Panc1 (cell line): ENCODE measurements around the gene ITM2A. TPM values are rescaled to one million over a fixed set of nuclear protein-coding genes. Genes with fewer than 3 reads are reported as not detected.

Source experiments
- ATAC-seq: fragments of 200-7000 bp; cut with Tn5 transposase; 2 replicates; pipeline ENCODE4 v1.9.1; 2020; ENCODE audit warnings: mild to moderate bottlenecking, moderate library complexity
- BruUV-seq: library from RNA; stranded (reverse); fragments of 400-500 nt; replicated peaks from 2 replicates; lab custom pipeline; 2021; lab: Mats Ljungman, UMichigan
- CTCF ChIA-PET: fragments of 300-600 bp; sonication (Branson Sonifier 250); formaldehyde crosslinking; loops from one replicate; lab custom pipeline; 2022; ENCODE audit warnings: antibody characterized with exemption; lab: Charles Lee
- POLR2A ChIA-PET: fragments of 300-600 bp; sonication (Branson Sonifier 250); formaldehyde crosslinking; loops from one replicate; lab custom pipeline; 2022; ENCODE audit warnings: antibody characterized with exemption; lab: Charles Lee
- DNase-seq: peaks from one replicate; pipeline ENCODE4 v3.0.0-alpha.2; 2010; ENCODE audit warnings: low read depth, low spot score
- H3K27ac ChIP-seq: 2 replicates; pipeline ENCODE4 v1.5.1; 2011; ENCODE audit warnings: mild to moderate bottlenecking, low read length, inconsistent platforms
- H3K27me3 ChIP-seq: fragments of 200-500 bp; sonication (Bioruptor generic); 2 replicates; pipeline ENCODE4 v1.6.0; 2014; ENCODE audit warnings: low read length, inconsistent platforms; ENCODE audit not compliant: control insufficient read depth, insufficient read depth
- H3K36me3 ChIP-seq: fragments of 200-500 bp; sonication (Bioruptor generic); 2 replicates; pipeline ENCODE4 v1.5.1; 2014; ENCODE audit warnings: inconsistent platforms, mild to moderate bottlenecking, low read length, moderate library complexity; ENCODE audit not compliant: control insufficient read depth, insufficient read depth
- H3K4me1 ChIP-seq: 2 replicates; pipeline ENCODE4 v1.5.1; 2011; ENCODE audit warnings: inconsistent platforms, mild to moderate bottlenecking, low read length, moderate library complexity; ENCODE audit not compliant: control insufficient read depth, insufficient read depth
- H3K4me3 ChIP-seq, 2 experiments: 2 replicates each; pipeline ENCODE4 v1.5.1; 2011 to 2012; ENCODE audit warnings: low read depth in 2 of 2, low read length in 2 of 2, mild to moderate bottlenecking in 2 of 2, inconsistent platforms in 1 of 2, moderate library complexity in 1 of 2
- H3K9me3 ChIP-seq: fragments of 200-500 bp; sonication (Bioruptor generic); 2 replicates; pipeline ENCODE4 v1.5.1; 2014; ENCODE audit warnings: low read depth, mild to moderate bottlenecking, inconsistent platforms, low read length, moderate library complexity; ENCODE audit not compliant: control insufficient read depth, insufficient read depth
- POLR2AphosphoS5 ChIP-seq: IDR thresholded peaks from 2 replicates; pipeline ENCODE4 v1.6.1; 2012; ENCODE audit warnings: mild to moderate bottlenecking, low read depth, low read length, moderate library complexity
- REST ChIP-seq, 2 experiments: IDR thresholded peaks; 2 replicates each; pipeline ENCODE4 v1.6.1; 2011 to 2012; ENCODE audit warnings: low read depth in 2 of 2, control low read depth in 1 of 2, low read length in 1 of 2, mild to moderate bottlenecking in 1 of 2, moderate library complexity in 1 of 2; ENCODE audit not compliant: insufficient read depth in 1 of 2
- SIN3A ChIP-seq: IDR thresholded peaks from 2 replicates; pipeline ENCODE4 v1.6.1; 2012; ENCODE audit warnings: low read depth, mild to moderate bottlenecking, low read length, moderate library complexity, borderline replicate concordance; ENCODE audit not compliant: insufficient read depth
- TCF7L2 ChIP-seq: IDR thresholded peaks from 2 replicates; pipeline ENCODE4 v1.6.1; 2011; ENCODE audit warnings: mild to moderate bottlenecking, low read depth, low read length, inconsistent platforms
- in situ Hi-C: cut with HindIII; loops from 2 replicates; pipeline ENCODE4 v1.10.0; 2016; ENCODE audit warnings: low sequenced_read_pairs, low pct_unique_long_range_greater_than_20kb
- intact Hi-C: fragments of 100-400 bp; cut with micrococcal nuclease; formaldehyde crosslinking; loops from one replicate; pipeline ENCODE4 v1.10.0; 2022; ENCODE audit not compliant: unreplicated experiment
- total RNA-seq: library from RNA; stranded (reverse); gene quantifications from one replicate; pipeline ENCODE4 v1.2.1, GENCODE V29; 2021; ENCODE audit not compliant: unreplicated experiment
- TF ChIP-seq, protein P1 (sequence below): fragments of 450-650 bp; IDR thresholded peaks from 2 replicates; pipeline ENCODE4 v1.5.1; 2017; ENCODE audit warnings: mild to moderate bottlenecking

Gene ITM2A
- total RNA-seq, 1 experiment from 2014 or later = 0.49 TPM

GRCh38 chrX:79375340-79375739 is 8.2 kb upstream of the ITM2A start:
- Histone ChIP-seq H3K4me3 (no peak overlapping the region), H3K27me3 (no peaks in the 10 kb centered on the region), H3K9me3 (no peaks in the 10 kb centered on the region), H3K36me3 (no peaks in the 10 kb centered on the region), H3K27ac (no peak overlapping the region), H3K4me1 (no peaks in the 10 kb centered on the region)
- ChIA-PET POLR2A (no interaction called here), CTCF (no interaction called here)
- no peak for TF ChIP-seq REST (IDR thresholded peaks at IDR 0.05; ENCODE audit: insufficient read depth in 1 of 2, low read depth in 2 of 2, low read length in 1 of 2)
- no peak for TF ChIP-seq POLR2AphosphoS5
- TF ChIP-seq, protein P1, sequence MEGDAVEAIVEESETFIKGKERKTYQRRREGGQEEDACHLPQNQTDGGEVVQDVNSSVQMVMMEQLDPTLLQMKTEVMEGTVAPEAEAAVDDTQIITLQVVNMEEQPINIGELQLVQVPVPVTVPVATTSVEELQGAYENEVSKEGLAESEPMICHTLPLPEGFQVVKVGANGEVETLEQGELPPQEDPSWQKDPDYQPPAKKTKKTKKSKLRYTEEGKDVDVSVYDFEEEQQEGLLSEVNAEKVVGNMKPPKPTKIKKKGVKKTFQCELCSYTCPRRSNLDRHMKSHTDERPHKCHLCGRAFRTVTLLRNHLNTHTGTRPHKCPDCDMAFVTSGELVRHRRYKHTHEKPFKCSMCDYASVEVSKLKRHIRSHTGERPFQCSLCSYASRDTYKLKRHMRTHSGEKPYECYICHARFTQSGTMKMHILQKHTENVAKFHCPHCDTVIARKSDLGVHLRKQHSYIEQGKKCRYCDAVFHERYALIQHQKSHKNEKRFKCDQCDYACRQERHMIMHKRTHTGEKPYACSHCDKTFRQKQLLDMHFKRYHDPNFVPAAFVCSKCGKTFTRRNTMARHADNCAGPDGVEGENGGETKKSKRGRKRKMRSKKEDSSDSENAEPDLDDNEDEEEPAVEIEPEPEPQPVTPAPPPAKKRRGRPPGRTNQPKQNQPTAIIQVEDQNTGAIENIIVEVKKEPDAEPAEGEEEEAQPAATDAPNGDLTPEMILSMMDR = no peak
- no peak for TF ChIP-seq TCF7L2
- TF ChIP-seq SIN3A = no peak
- intact Hi-C loops (no loop called here), in situ Hi-C loops (no loop called here)
- DNase-seq (no peak), ATAC-seq (no peak)
- BruUV-seq = no TSS peak

- in situ Hi-C loops = no loop called here
These were observed 4.5 kb upstream of the ITM2A start for GRCh38 chrX:79371640-79372039.

More at GRCh38 chrX:79371640-79372039, 4.5 kb upstream of the ITM2A start:
- no peak for TF ChIP-seq TCF7L2
- TF ChIP-seq REST (IDR thresholded peaks at IDR 0.05; ENCODE audit: insufficient read depth in 1 of 2, low read depth in 2 of 2, low read length in 1 of 2) = no peak
- TF ChIP-seq SIN3A = no peak
- TF ChIP-seq POLR2AphosphoS5 = no peak
- TF ChIP-seq, protein P1 = no peak
- Histone ChIP-seq H3K36me3 (no peaks in the 10 kb centered on the region), H3K27ac (no peak overlapping the region), H3K9me3 (no peaks in the 10 kb centered on the region), H3K27me3 (no peaks in the 10 kb centered on the region), H3K4me1 (no peaks in the 10 kb centered on the region), H3K4me3 (no peak overlapping the region)
- ChIA-PET POLR2A (no interaction called here), CTCF (no interaction called here)
- no TSS peak for BruUV-seq
- intact Hi-C loops = no loop called here
- DNase-seq (no peak), ATAC-seq (no peak)
